ENCODE data around the gene ZFP57. TPM values are rescaled to one million over a fixed set of nuclear protein-coding genes. Genes with fewer than 3 reads are reported as not detected.
A peak's percentile ranks its signal among the peaks of the same experiment; 100 is the strongest.

Gene ZFP57
- total RNA-seq, 1 experiment from 2014 or later = not detected

GRCh38 chr6:29696147-29697125 lies 15.5 kb upstream of the ZFP57 start:
- no peaks in the 10 kb centered on the region for H3K4me1 Mint-ChIP-seq (ENCODE audit: low read depth, unreplicated experiment)
- no TSS peak for BruUV-seq (replicated peaks)
- ChIA-PET CTCF (interaction anchor here (0.5 to 2.1 kb wide), 8 partner anchors 9 to 64 kb away, joined by 3 to 30 read pairs (median 6); partner anchors contain the start of gene GABBR1), POLR2A (no interaction called here)
- no peak overlapping the region for H3K4me3 Mint-ChIP-seq (ENCODE audit: unreplicated experiment)
- intact Hi-C loops (cut with micrococcal nuclease; ENCODE audit: unreplicated experiment) = loop anchor here (1.0 kb wide), 1 partner anchor 48 kb away; no protein-coding TSS in a partner anchor
- peak; percentile 31 to 68 for TF ChIP-seq CTCF (IDR thresholded peaks at IDR 0.05; ENCODE audit: insufficient read depth in 1 of 2, low read depth in 1 of 2, low read length in 1 of 2, severe bottlenecking in 1 of 2, unreplicated experiment in 1 of 2)
- Histone ChIP-seq H3K27me3 (replicated peaks; ENCODE audit: control insufficient read depth, insufficient read depth, low read length) (no peaks in the 10 kb centered on the region), H3K36me3 (ENCODE audit: control insufficient read depth, insufficient read depth, low read length) (no peaks in the 10 kb centered on the region), H3K4me3 (ENCODE audit: low read depth, low read length) (no peak overlapping the region), H3K4me1 (no peaks in the 10 kb centered on the region), H3K9me3 (no peaks in the 10 kb centered on the region)
- peaks cover 10% of the 10 kb centered on the region for H3K9me3 Mint-ChIP-seq (ENCODE audit: unreplicated experiment)
- DNase-seq = peak in 1 of 2 experiments; percentile 20
- no peak overlapping the region for H3K27ac Mint-ChIP-seq (ENCODE audit: unreplicated experiment)
- H3K36me3 Mint-ChIP-seq (ENCODE audit: insufficient read depth, unreplicated experiment) = no peaks in the 10 kb centered on the region
- peaks cover 2% of the 10 kb centered on the region for H3K27me3 Mint-ChIP-seq (ENCODE audit: insufficient read depth, unreplicated experiment)

GRCh38 chr6:29694637-29695036 lies 13.7 kb upstream of the ZFP57 start:
- Mint-ChIP-seq H3K36me3 (ENCODE audit: insufficient read depth, unreplicated experiment) (no peaks in the 10 kb centered on the region), H3K9me3 (ENCODE audit: unreplicated experiment) (peaks cover 10% of the 10 kb centered on the region), H3K27me3 (ENCODE audit: insufficient read depth, unreplicated experiment) (no peaks in the 10 kb centered on the region), H3K4me3 (ENCODE audit: unreplicated experiment) (no peak overlapping the region), H3K27ac (ENCODE audit: unreplicated experiment) (no peak overlapping the region), H3K4me1 (ENCODE audit: low read depth, unreplicated experiment) (no peaks in the 10 kb centered on the region)
- no peaks in the 10 kb centered on the region for H3K36me3 ChIP-seq (ENCODE audit: control insufficient read depth, insufficient read depth, low read length)
- POLR2A ChIA-PET = no interaction called here
- DNase-seq = no peak
- no TSS peak for BruUV-seq (replicated peaks)
- intact Hi-C loops (cut with micrococcal nuclease; ENCODE audit: unreplicated experiment) = no loop called here
- no peaks in the 10 kb centered on the region for H3K9me3 ChIP-seq
- H3K4me3 ChIP-seq (ENCODE audit: low read depth, low read length) = no peak overlapping the region
- H3K27me3 ChIP-seq (replicated peaks; ENCODE audit: control insufficient read depth, insufficient read depth, low read length) = no peaks in the 10 kb centered on the region
- no peak for TF ChIP-seq CTCF (IDR thresholded peaks at IDR 0.05; ENCODE audit: insufficient read depth in 1 of 2, low read depth in 1 of 2, low read length in 1 of 2, severe bottlenecking in 1 of 2, unreplicated experiment in 1 of 2)
- H3K4me1 ChIP-seq = no peaks in the 10 kb centered on the region
- CTCF ChIA-PET = interaction anchor here (1.0 kb wide), 1 partner anchor 45 kb away, joined by 3 read pairs; no protein-coding TSS in a partner anchor

GRCh38 chr6:29685718-29686326 lies 4.9 kb upstream of the ZFP57 start:
- peak in 1 of 2 experiments; percentile 9 for DNase-seq
- Mint-ChIP-seq H3K36me3 (ENCODE audit: insufficient read depth, unreplicated experiment) (no peaks in the 10 kb centered on the region), H3K9me3 (ENCODE audit: unreplicated experiment) (no peaks in the 10 kb centered on the region), H3K4me1 (ENCODE audit: low read depth, unreplicated experiment) (no peaks in the 10 kb centered on the region), H3K27me3 (ENCODE audit: insufficient read depth, unreplicated experiment) (peaks cover 3% of the 10 kb centered on the region), H3K4me3 (ENCODE audit: unreplicated experiment) (no peak overlapping the region), H3K27ac (ENCODE audit: unreplicated experiment) (no peak overlapping the region)
- ChIA-PET CTCF (no interaction called here), POLR2A (no interaction called here)
- BruUV-seq (replicated peaks) = no TSS peak
- no peak for TF ChIP-seq CTCF (IDR thresholded peaks at IDR 0.05; ENCODE audit: insufficient read depth in 1 of 2, low read depth in 1 of 2, low read length in 1 of 2, severe bottlenecking in 1 of 2, unreplicated experiment in 1 of 2)
- Histone ChIP-seq H3K9me3 (no peaks in the 10 kb centered on the region), H3K4me1 (no peaks in the 10 kb centered on the region), H3K4me3 (ENCODE audit: low read depth, low read length) (no peak overlapping the region), H3K27me3 (replicated peaks; ENCODE audit: control insufficient read depth, insufficient read depth, low read length) (no peaks in the 10 kb centered on the region), H3K36me3 (ENCODE audit: control insufficient read depth, insufficient read depth, low read length) (no peaks in the 10 kb centered on the region)
- intact Hi-C loops (cut with micrococcal nuclease; ENCODE audit: unreplicated experiment) = no loop called here

All from Caco-2 (cell line).